Naive thymus-derived CD4-positive, alpha-beta T cell (primary cell): ENCODE measurements around the gene MZB1. TPM values are rescaled to one million over a fixed set of nuclear protein-coding genes. Genes with fewer than 3 reads are reported as not detected.
A peak's percentile ranks its signal among the peaks of the same experiment; 100 is the strongest.

ENCODE experiments used
- ATAC-seq: fragments of 150-1000 bp; cut with Tn5 transposase; 2 replicates; pipeline ENCODE4 v1.10.0; 2021; ENCODE audit warnings: mild to moderate bottlenecking, moderate library complexity
- CTCF ChIA-PET: fragments of 350-600 bp; sonication (Branson Sonifier 250); formaldehyde crosslinking; loops from one replicate; lab custom pipeline; 2021; ENCODE audit warnings: antibody characterized with exemption; lab: Charles Lee
- POLR2A ChIA-PET: fragments of 350-600 bp; sonication (Branson Sonifier 250); formaldehyde crosslinking; loops from one replicate; lab custom pipeline; 2021; ENCODE audit warnings: antibody characterized with exemption, inconsistent platforms; lab: Charles Lee
- DNase-seq, 9 donors: peaks; one replicate each; pipeline versions ENCODE4 v3.0.0 to v3.0.0-alpha.2; 2020 to 2022; ENCODE audit warnings: mixed read lengths in 1 of 9
- H3K27ac ChIP-seq: one replicate; pipeline ENCODE4 v1.7.0; 2013; ENCODE audit warnings: mild to moderate bottlenecking, low read depth, low read length, moderate library complexity
- H3K27me3 ChIP-seq, 2 donors: one replicate each; pipeline ENCODE4 v1.7.0; 2013; ENCODE audit warnings: low read length in 2 of 2, mild to moderate bottlenecking in 2 of 2, moderate library complexity in 2 of 2; ENCODE audit not compliant: control insufficient read depth in 2 of 2, insufficient read depth in 2 of 2
- H3K36me3 ChIP-seq, 3 experiments: 1 replicate in 2 of 3; 2 replicates in 1 of 3; pipeline ENCODE4 v1.7.0; 2013; ENCODE audit warnings: low read length in 3 of 3, mild to moderate bottlenecking in 3 of 3, moderate library complexity in 1 of 3; ENCODE audit not compliant: insufficient read depth in 3 of 3, control insufficient read depth in 2 of 3
- H3K4me1 ChIP-seq, 2 donors: one replicate each; pipeline ENCODE4 v1.7.0; 2013; ENCODE audit warnings: low read length in 2 of 2, mild to moderate bottlenecking in 2 of 2, moderate library complexity in 1 of 2; ENCODE audit not compliant: control insufficient read depth in 2 of 2, insufficient read depth in 2 of 2
- H3K4me3 ChIP-seq: 2 replicates; pipeline ENCODE4 v1.7.0; 2013; ENCODE audit warnings: mild to moderate bottlenecking, low read length
- H3K9me3 ChIP-seq, 3 experiments: 1 replicate in 2 of 3; 2 replicates in 1 of 3; pipeline ENCODE4 v1.7.0; 2013; ENCODE audit warnings: low read length in 3 of 3; ENCODE audit not compliant: control insufficient read depth in 2 of 3
- H3K27ac Mint-ChIP-seq, 9 donors: one replicate each; pipeline ENCODE4 v1.8.0; 2020 to 2022; ENCODE audit warnings: mixed read lengths in 9 of 9, mild to moderate bottlenecking in 8 of 9, moderate library complexity in 5 of 9, inconsistent platforms in 2 of 9
- H3K27me3 Mint-ChIP-seq, 5 donors: one replicate each; pipeline ENCODE4 v1.8.0; 2021 to 2022; ENCODE audit warnings: mixed read lengths in 5 of 5, mild to moderate bottlenecking in 1 of 5
- H3K36me3 Mint-ChIP-seq, 5 donors: one replicate each; pipeline ENCODE4 v1.8.0; 2020 to 2022; ENCODE audit warnings: mixed read lengths in 5 of 5, mild to moderate bottlenecking in 3 of 5, inconsistent platforms in 1 of 5
- H3K4me1 Mint-ChIP-seq, 7 donors: one replicate each; pipeline ENCODE4 v1.8.0; 2020 to 2022; ENCODE audit warnings: mixed read lengths in 7 of 7, mild to moderate bottlenecking in 3 of 7, inconsistent platforms in 1 of 7
- H3K4me3 Mint-ChIP-seq, 10 donors: one replicate each; pipeline ENCODE4 v1.8.0; 2020 to 2022; ENCODE audit warnings: mild to moderate bottlenecking in 10 of 10, mixed read lengths in 10 of 10, moderate library complexity in 6 of 10, inconsistent platforms in 2 of 10
- H3K9me3 Mint-ChIP-seq, 11 donors: one replicate each; pipeline ENCODE4 v1.8.0; 2020 to 2022; ENCODE audit warnings: mixed read lengths in 11 of 11, mild to moderate bottlenecking in 4 of 11, inconsistent platforms in 1 of 11, moderate library complexity in 1 of 11
- intact Hi-C, 2 donors: fragments of 100-400 bp; cut with micrococcal nuclease; formaldehyde crosslinking; loops; one replicate each; pipeline ENCODE4 v1.15.1; 2023
- polyA plus RNA-seq, 2 donors: library from polyadenylated mRNA; unstranded; fragments of 300-500 nt; fragmentation: Illumina TruSeq; gene quantifications; one replicate each; pipeline ENCODE4 v1.2.3, GENCODE V29; 2021
- total RNA-seq, 6 experiments: library from RNA in 5 of 6; stranded (reverse) in 5 of 6; gene quantifications; 1 replicate in 5 of 6; 2 replicates in 1 of 6; pipeline ENCODE4 v1.2.3 and lab custom pipeline; 2021 to 2026

MZB1 gene
- total and polyA plus RNA-seq, 7 experiments from 2014 or later = 0.25 to 70.6 (median 0.94) TPM

DNA sequence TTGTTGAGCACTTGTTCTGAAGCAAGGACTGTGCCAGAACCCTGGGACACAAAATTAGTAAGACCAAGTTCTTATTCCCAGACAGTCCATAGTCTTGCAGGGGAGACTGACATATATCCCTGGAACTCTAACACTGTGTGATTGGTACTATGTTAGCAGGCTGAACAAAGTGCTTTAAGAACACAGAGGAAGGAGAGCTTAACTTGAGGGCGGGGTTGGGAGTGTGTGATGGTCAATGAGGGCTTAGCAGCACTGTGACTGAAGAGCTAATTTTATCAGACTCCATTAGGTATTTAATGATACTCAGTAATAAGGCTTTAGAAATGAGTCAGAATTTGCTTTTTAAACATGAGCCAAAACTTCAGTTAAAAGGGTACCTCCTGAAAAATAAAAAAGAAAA, 29.1 kb upstream of the MZB1 start:
- peak overlapping the region in 2 of 9 donors; percentile 13 to 46 for H3K27ac Mint-ChIP-seq

DNA sequence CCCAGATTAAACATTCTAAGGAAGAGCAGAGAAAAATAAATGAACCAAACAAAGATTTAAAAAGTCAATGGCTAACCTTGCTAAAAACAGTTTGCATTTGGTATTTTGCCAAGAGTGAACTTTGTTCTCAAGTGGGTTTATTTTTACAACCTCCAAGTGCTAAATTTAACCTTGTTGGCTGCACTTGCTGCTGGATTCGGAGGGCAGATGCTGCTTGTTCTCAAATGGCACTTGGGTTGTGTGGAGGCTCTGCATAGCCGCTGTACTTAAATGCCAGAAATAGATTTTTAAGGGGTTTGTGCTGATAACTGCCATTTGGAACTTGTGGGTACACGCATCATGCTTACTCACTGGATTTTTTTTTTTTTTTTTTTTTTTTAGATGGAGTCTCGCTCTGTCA, 27.5 kb upstream of the MZB1 start:
- DNase-seq (no peak), ATAC-seq (no peak)
- peak overlapping the region in 1 of 9 donors; percentile 82 for H3K27ac Mint-ChIP-seq
- no peak overlapping the region for H3K4me3 Mint-ChIP-seq
- peaks cover 0 to 17% of the 10 kb centered on the region in 2 donors for H3K4me1 ChIP-seq
- no peaks in the 10 kb centered on the region for H3K9me3 ChIP-seq
- H3K4me1 Mint-ChIP-seq = peaks cover 2 to 78% (median 26%) of the 10 kb centered on the region in 7 donors
- no peaks in the 10 kb centered on the region for H3K27me3 ChIP-seq
- no peak overlapping the region for H3K4me3 ChIP-seq
- ChIA-PET CTCF (interaction anchor here (0.8 to 9.5 kb wide), 2 partner anchors 65 to 97 kb away, joined by 3 to 310 read pairs; partner anchors contain the start of gene STING1), POLR2A (interaction anchor here (2.3 to 9.4 kb wide), 2 partner anchors 13 to 97 kb away, joined by 9 to 102 read pairs; partner anchors contain the start of gene SPATA24)
- H3K36me3 Mint-ChIP-seq = peaks cover 0 to 25% (median 12%) of the 10 kb centered on the region in 5 donors
- H3K9me3 Mint-ChIP-seq = no peaks in the 10 kb centered on the region
- H3K27me3 Mint-ChIP-seq = no peaks in the 10 kb centered on the region
- intact Hi-C loops = no loop called here
- peaks cover 0 to 13% (median 0%) of the 10 kb centered on the region in 3 experiments for H3K36me3 ChIP-seq
- no peak overlapping the region for H3K27ac ChIP-seq

More for the DNA sequence above, 29.1 kb upstream of the MZB1 start:
- ChIA-PET CTCF (interaction anchor here (0.9 to 9.5 kb wide), 3 partner anchors 96 to 215 kb away, joined by 3 to 310 read pairs (median 6); no protein-coding TSS in a partner anchor), POLR2A (interaction anchor here (0.7 to 9.4 kb wide), 6 partner anchors 15 to 95 kb away, joined by 3 to 102 read pairs (median 5); partner anchors contain the start of genes DNAJC18 and SPATA24)
- no peaks in the 10 kb centered on the region for H3K9me3 ChIP-seq
- H3K4me1 ChIP-seq = peaks cover 3 to 21% of the 10 kb centered on the region in 2 donors
- intact Hi-C loops = no loop called here
- no peak overlapping the region for H3K27ac ChIP-seq
- H3K36me3 Mint-ChIP-seq = peaks cover 0 to 30% (median 17%) of the 10 kb centered on the region in 5 donors
- no peak overlapping the region for H3K4me3 ChIP-seq
- no peaks in the 10 kb centered on the region for H3K9me3 Mint-ChIP-seq
- no peak overlapping the region for H3K4me3 Mint-ChIP-seq
- no peaks in the 10 kb centered on the region for H3K27me3 Mint-ChIP-seq
- DNase-seq = no peak
- no peak for ATAC-seq
- H3K4me1 Mint-ChIP-seq = peaks cover 6 to 68% (median 27%) of the 10 kb centered on the region in 7 donors
- peaks cover 0 to 13% (median 0%) of the 10 kb centered on the region in 3 experiments for H3K36me3 ChIP-seq
- H3K27me3 ChIP-seq = no peaks in the 10 kb centered on the region

DNA sequence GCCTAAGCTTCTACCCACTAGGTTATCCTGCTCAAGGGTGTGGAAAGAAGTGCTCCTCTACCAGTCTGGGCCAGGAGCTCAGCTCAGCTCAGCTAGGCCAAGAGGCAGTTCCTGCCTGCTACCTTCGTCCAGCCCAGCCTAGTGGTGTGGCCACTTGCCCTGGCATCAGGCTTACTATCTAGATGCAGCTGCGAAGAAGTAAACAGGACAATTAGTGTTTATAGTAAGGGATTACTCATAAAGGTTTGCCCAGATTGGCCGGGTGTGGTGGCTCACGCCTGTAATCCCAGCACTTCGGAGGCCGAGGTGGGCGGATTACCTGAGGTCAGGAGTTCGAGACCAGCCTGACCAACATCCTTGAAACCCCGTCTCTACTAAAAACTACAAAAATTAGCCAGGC, 26.9 kb upstream of the MZB1 start:
- POLR2A ChIA-PET = interaction anchor here (0.6 to 0.9 kb wide), 2 partner anchors 13 to 48 kb away, joined by 3 to 4 read pairs; partner anchors contain the start of gene SPATA24
- intact Hi-C loops = no loop called here
- peaks cover 2 to 75% (median 25%) of the 10 kb centered on the region in 7 donors for H3K4me1 Mint-ChIP-seq
- Histone ChIP-seq H3K27ac (no peak overlapping the region), H3K4me3 (no peak overlapping the region), H3K9me3 (no peaks in the 10 kb centered on the region), H3K36me3 (peaks cover 0 to 13% (median 0%) of the 10 kb centered on the region in 3 experiments), H3K27me3 (no peaks in the 10 kb centered on the region), H3K4me1 (peaks cover 0 to 17% of the 10 kb centered on the region in 2 donors)
- H3K4me3 Mint-ChIP-seq = no peak overlapping the region
- peak overlapping the region in 1 of 9 donors; percentile 82 for H3K27ac Mint-ChIP-seq
- no peaks in the 10 kb centered on the region for H3K9me3 Mint-ChIP-seq
- CTCF ChIA-PET = interaction anchor here (0.8 kb wide), 2 partner anchors 65 to 97 kb away, joined by 3 to 5 read pairs; partner anchors contain the start of gene STING1
- no peaks in the 10 kb centered on the region for H3K27me3 Mint-ChIP-seq
- no peak for ATAC-seq
- H3K36me3 Mint-ChIP-seq = peaks cover 0 to 23% (median 11%) of the 10 kb centered on the region in 5 donors
- DNase-seq = no peak

DNA sequence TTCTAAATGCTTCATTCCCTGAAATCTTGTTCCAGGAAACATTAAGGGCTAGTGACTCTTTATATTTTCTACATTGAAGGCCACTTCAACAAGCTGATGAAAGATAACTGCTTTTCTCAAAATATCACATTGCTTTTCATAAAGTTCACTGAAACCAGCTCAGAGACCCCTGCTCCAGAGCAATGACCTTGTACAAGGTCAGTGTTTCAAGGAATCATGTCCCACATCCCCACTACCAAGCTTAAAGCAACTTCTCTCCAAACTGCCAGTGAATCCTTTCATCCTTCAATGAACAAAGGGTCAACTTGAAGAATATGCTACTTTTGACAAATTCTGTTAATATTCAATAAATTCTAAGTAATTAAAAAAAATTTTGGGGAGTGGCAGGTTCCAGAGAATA, 26.2 kb upstream of the MZB1 start:
- H3K36me3 ChIP-seq = peaks cover 0 to 13% (median 0%) of the 10 kb centered on the region in 3 experiments
- Mint-ChIP-seq H3K27me3 (no peaks in the 10 kb centered on the region), H3K36me3 (peaks cover 0 to 21% (median 13%) of the 10 kb centered on the region in 5 donors), H3K4me3 (peak overlapping the region in 1 of 10 donors; percentile 83), H3K27ac (peak overlapping the region in 1 of 9 donors; percentile 93), H3K4me1 (peaks cover 2 to 73% (median 25%) of the 10 kb centered on the region in 7 donors), H3K9me3 (no peaks in the 10 kb centered on the region)
- DNase-seq (no peak), ATAC-seq (no peak)
- POLR2A ChIA-PET = interaction anchor here (0.9 kb wide), 2 partner anchors 12 to 95 kb away, joined by 4 read pairs; partner anchors contain the start of gene SPATA24
- H3K4me1 ChIP-seq = peaks cover 0 to 17% of the 10 kb centered on the region in 2 donors
- CTCF ChIA-PET = no interaction called here
- intact Hi-C loops = loop anchor here in 1 of 2 donors (2.0 kb wide), 1 partner anchor 43 kb away; no protein-coding TSS in a partner anchor
- no peak overlapping the region for H3K4me3 ChIP-seq
- no peaks in the 10 kb centered on the region for H3K27me3 ChIP-seq
- no peaks in the 10 kb centered on the region for H3K9me3 ChIP-seq
- H3K27ac ChIP-seq = no peak overlapping the region

DNA sequence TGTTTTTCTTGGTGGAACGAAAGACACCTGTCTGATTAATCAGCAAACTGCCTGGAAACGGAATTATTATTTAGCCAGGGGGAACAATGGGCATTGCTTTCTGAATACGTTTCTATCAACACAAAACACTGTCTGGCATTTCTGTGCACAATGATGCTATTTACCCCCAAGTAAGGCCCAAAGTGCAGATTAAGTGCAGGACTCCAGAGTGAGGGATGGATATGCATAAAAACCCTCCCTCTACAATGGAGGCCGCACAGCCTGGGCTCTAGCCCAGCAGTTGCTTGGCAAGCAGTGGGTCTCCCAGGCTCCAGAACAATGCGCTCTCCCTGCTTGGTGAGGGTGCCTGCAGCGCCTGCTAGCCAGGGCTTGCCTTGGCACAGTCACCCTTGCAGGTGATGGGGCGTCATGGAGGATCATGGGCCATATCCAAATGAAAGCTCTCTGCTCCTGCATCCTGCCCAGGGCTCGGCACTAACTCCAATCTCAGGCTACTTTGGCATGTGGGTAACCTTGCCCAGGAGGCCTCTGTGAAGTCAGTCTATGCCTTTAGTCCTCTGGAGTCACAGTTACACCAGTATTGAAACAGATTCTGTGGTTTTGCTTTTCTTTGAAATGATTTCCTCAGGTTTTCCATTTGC, 25.6 kb upstream of the MZB1 start:
- Mint-ChIP-seq H3K4me1 (peaks cover 2 to 71% (median 25%) of the 10 kb centered on the region in 7 donors), H3K27ac (peak overlapping the region in 5 of 9 donors; percentile 7 to 93 (median 27)), H3K27me3 (no peaks in the 10 kb centered on the region), H3K36me3 (peaks cover 0 to 18% (median 13%) of the 10 kb centered on the region in 5 donors), H3K9me3 (no peaks in the 10 kb centered on the region), H3K4me3 (peak overlapping the region in 5 of 10 donors; percentile 25 to 83 (median 37))
- intact Hi-C loops = loop anchor here in 1 of 2 donors (2.0 kb wide), 1 partner anchor 43 kb away; no protein-coding TSS in a partner anchor
- Histone ChIP-seq H3K4me3 (no peak overlapping the region), H3K27ac (no peak overlapping the region), H3K36me3 (peaks cover 0 to 13% (median 0%) of the 10 kb centered on the region in 3 experiments), H3K27me3 (no peaks in the 10 kb centered on the region), H3K4me1 (peaks cover 0 to 17% of the 10 kb centered on the region in 2 donors), H3K9me3 (no peaks in the 10 kb centered on the region)
- ATAC-seq (no peak), DNase-seq (no peak)
- ChIA-PET CTCF (interaction anchor here (0.7 to 2.7 kb wide), 2 partner anchors 98 to 274 kb away, joined by 3 to 14 read pairs; no protein-coding TSS in a partner anchor), POLR2A (interaction anchor here (0.9 to 1.7 kb wide), 3 partner anchors 10 to 96 kb away, joined by 3 to 9 read pairs (median 4); partner anchors contain the start of gene SPATA24)

DNA sequence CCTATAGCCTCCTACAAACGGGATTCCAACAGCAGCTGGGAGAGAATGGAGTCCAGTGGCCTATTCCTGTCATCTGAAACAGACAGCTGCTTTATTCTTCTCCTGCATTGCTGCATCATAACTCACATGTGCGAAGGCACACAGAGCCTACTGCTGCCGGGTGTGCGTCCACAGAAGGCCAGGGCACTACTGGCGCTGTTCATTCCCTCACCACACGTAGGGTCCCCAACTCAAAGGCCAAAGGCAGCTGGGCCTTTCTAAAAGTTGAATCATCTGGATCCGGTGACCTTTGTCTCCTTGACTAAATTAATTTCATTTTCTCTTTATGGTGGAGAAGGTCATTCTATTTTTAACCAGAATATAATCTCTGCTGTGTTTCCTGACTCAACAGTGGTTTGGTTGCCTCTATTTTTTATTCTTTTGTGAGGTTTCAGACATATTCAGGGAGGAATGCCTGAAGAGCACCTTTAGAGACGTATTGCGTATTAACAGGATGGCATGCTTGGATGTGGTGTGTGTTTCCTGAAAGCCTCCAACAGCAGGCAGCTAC, 24.9 kb upstream of the MZB1 start:
- Mint-ChIP-seq H3K27me3 (no peaks in the 10 kb centered on the region), H3K27ac (peak overlapping the region in 6 of 9 donors; percentile 7 to 93 (median 26)), H3K36me3 (peaks cover 0 to 18% (median 7%) of the 10 kb centered on the region in 5 donors), H3K4me3 (peak overlapping the region in 5 of 10 donors; percentile 25 to 83 (median 41)), H3K4me1 (peaks cover 2 to 68% (median 25%) of the 10 kb centered on the region in 7 donors), H3K9me3 (no peaks in the 10 kb centered on the region)
- ChIA-PET CTCF (interaction anchor here (0.7 to 2.7 kb wide), 4 partner anchors 15 to 274 kb away, joined by 3 to 14 read pairs (median 4); no protein-coding TSS in a partner anchor), POLR2A (interaction anchor here (0.6 to 1.7 kb wide), 5 partner anchors 9 to 109 kb away, joined by 3 to 9 read pairs (median 3); partner anchors contain the start of gene SPATA24)
- ATAC-seq (peak; percentile 67), DNase-seq (peak in 4 of 9 donors; percentile 25 to 43 (median 34))
- Histone ChIP-seq H3K9me3 (no peaks in the 10 kb centered on the region), H3K36me3 (peaks cover 0 to 11% (median 0%) of the 10 kb centered on the region in 3 experiments), H3K4me3 (no peak overlapping the region), H3K27ac (no peak overlapping the region), H3K27me3 (no peaks in the 10 kb centered on the region), H3K4me1 (peaks cover 0 to 17% of the 10 kb centered on the region in 2 donors)
- intact Hi-C loops = loop anchor here in 1 of 2 donors (1.0 to 2.0 kb wide), 2 partner anchors 10 to 44 kb away; partner anchors contain the start of gene SPATA24
